ENCODE measurements around the gene BCL3.

Gene BCL3

DNA sequence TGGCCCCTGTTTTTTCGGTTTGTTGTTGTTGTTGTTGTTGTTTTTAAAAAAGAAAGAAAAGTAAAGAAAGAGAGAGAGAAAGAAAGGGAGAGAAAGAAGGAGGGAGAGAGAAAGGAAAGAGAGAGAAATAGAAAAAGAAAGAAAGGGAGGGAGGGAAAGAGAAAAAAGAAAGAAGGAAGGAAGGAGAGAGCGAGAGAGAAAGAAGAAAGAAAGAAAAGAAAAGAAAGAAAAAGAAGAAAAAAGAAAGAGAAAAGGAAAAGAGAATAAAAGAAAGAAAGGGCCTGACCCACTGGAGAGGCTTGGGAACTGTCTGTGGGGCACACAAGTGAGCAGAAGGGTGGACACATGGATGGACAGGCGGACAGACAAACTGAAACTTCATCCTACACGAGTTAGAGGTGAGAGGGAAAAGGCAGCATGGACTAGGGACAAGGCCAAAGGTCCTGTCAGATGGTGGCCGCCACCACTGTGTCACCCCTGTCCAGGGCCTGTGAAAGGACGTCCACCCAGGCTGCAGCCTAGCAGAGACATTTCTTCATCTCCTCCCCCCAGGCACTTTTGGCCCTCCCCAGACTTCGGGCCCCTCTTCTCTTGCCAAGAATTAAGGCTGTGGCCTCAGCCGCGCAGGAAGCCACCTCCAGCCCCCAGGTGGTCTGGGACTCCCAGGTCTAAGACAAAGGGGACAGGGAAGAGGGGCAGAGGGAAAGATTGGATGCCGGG lies 51.3 kb downstream of the BCL3 start:
- Histone ChIP-seq H3K4me1 (ENCODE audit: low read length) (peaks cover 7% of the 10 kb centered on the region), H3K9me3 (ENCODE audit: insufficient read depth, low read length) (no peaks in the 10 kb centered on the region), H3K9ac (ENCODE audit: low read length) (no peak overlapping the region), H3K4me3 (ENCODE audit: low read length) (no peak overlapping the region), H3K36me3 (replicated peaks; ENCODE audit: low read depth, low read length) (no peaks in the 10 kb centered on the region), H3K4me2 (ENCODE audit: low read length) (peak overlapping the region; percentile 36; the same call in 1 of the 2 replicates), H3K27ac (ENCODE audit: low read length) (no peak overlapping the region), H4K20me1 (ENCODE audit: insufficient read depth, low read length) (no peaks in the 10 kb centered on the region), H3K27me3 (ENCODE audit: low read depth, low read length) (peaks cover 41% of the 10 kb centered on the region), H2AFZ (ENCODE audit: low read depth, low read length) (no peak overlapping the region), H3K79me2 (ENCODE audit: low read length) (no peaks in the 10 kb centered on the region)
- TF ChIP-seq CTCF (IDR thresholded peaks at IDR 0.05; ENCODE audit: low read depth, low read length) (no peak), EZH2phosphoT487 (IDR thresholded peaks at IDR 0.05; ENCODE audit: low read depth) (no peak)

GRCh38 chr19:44800461-44800860 lies 52.0 kb downstream of the BCL3 start:
- H3K79me2 ChIP-seq (ENCODE audit: low read length): no peaks in the 10 kb centered on the region
- H3K4me2 ChIP-seq (ENCODE audit: low read length): peak overlapping the region; percentile 36
- H4K20me1 ChIP-seq (ENCODE audit: insufficient read depth, low read length): no peaks in the 10 kb centered on the region
- H3K4me3 ChIP-seq (ENCODE audit: low read length): no peak overlapping the region; the same call in 1 of the 2 replicates
- no peaks in the 10 kb centered on the region for H3K9me3 ChIP-seq (ENCODE audit: insufficient read depth, low read length)
- no peak overlapping the region for H2AFZ ChIP-seq (ENCODE audit: low read depth, low read length)
- no peak overlapping the region for H3K27ac ChIP-seq (ENCODE audit: low read length)
- TF ChIP-seq CTCF (IDR thresholded peaks at IDR 0.05; ENCODE audit: low read depth, low read length) (peak; percentile 88), EZH2phosphoT487 (IDR thresholded peaks at IDR 0.05; ENCODE audit: low read depth) (no peak)
- H3K36me3 ChIP-seq (replicated peaks; ENCODE audit: low read depth, low read length): no peaks in the 10 kb centered on the region
- no peak overlapping the region for H3K9ac ChIP-seq (ENCODE audit: low read length)
- peaks cover 41% of the 10 kb centered on the region for H3K27me3 ChIP-seq (ENCODE audit: low read depth, low read length)
- H3K4me1 ChIP-seq (ENCODE audit: low read length): peaks cover 7% of the 10 kb centered on the region

DNA sequence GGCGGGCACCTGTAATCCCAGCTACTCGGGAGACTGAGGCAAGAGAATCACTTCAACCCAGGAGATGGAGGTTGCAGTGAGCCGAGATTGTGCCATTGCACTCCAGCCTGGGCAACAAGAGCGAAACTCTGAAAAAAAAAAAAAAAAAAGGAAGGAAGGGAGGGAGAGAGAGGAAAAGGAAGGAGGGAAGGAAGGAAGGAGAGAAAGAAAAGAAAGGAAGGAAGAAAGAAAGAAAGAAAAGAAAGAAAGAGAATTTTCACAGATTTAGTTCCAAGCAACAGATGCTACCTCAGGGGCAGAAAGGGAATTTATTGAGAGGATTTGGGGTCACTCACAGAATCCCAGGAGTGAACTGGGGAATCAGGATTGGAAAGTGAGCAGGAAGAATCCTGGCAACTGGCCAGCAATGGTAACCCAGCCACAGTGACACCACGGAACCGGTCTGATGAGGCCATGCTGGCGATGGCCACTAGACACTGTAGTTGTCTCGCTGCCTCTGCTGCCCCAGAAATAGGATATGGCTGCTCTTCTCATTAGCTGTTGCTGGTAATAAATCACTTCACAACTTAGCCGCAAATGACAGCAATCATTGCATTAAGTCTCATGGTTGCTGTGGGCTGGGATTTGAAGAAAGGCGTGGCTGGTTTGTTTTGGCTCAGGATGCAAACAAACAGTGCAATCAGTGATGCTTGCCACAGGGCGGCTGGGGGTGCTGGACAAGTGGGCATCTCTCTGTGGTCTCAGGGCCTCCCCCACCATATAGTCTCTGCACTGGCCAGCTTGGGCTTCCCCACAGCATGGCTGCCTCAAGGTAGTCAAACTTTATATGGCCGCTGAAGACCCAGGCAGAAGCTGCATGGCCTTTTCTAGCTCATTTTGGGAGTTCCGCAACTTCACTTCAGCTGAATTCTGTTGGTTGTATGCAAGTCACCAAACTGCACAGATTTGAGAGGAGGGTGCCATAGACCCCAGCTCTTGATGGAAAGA lies 55.2 kb downstream of the BCL3 start:
- Histone ChIP-seq H3K9me3 (ENCODE audit: insufficient read depth, low read length) (no peaks in the 10 kb centered on the region), H3K4me3 (ENCODE audit: low read length) (no peak overlapping the region), H4K20me1 (ENCODE audit: insufficient read depth, low read length) (no peaks in the 10 kb centered on the region), H3K4me2 (ENCODE audit: low read length) (no peak overlapping the region), H3K79me2 (ENCODE audit: low read length) (no peaks in the 10 kb centered on the region), H3K27ac (ENCODE audit: low read length) (no peak overlapping the region), H3K27me3 (ENCODE audit: low read depth, low read length) (peaks cover 52% of the 10 kb centered on the region), H3K9ac (ENCODE audit: low read length) (no peak overlapping the region), H2AFZ (ENCODE audit: low read depth, low read length) (no peak overlapping the region), H3K36me3 (replicated peaks; ENCODE audit: low read depth, low read length) (no peaks in the 10 kb centered on the region), H3K4me1 (ENCODE audit: low read length) (peaks cover 7% of the 10 kb centered on the region)
- TF ChIP-seq CTCF (IDR thresholded peaks at IDR 0.05; ENCODE audit: low read depth, low read length) (no peak), EZH2phosphoT487 (IDR thresholded peaks at IDR 0.05; ENCODE audit: low read depth) (no peak)

GRCh38 chr19:44806291-44806690 lies 57.8 kb downstream of the BCL3 start:
- Histone ChIP-seq H3K4me3 (ENCODE audit: low read length) (no peak overlapping the region), H3K27ac (ENCODE audit: low read length) (no peak overlapping the region)

More at GRCh38 chr19:44806291-44806690, 57.8 kb downstream of the BCL3 start:
- 0 out of 2 replicates have a peak, but pooled peaks cover 3% of the 10 kb centered on the region for H3K4me1 ChIP-seq (ENCODE audit: low read length)
- H3K36me3 ChIP-seq (replicated peaks; ENCODE audit: low read depth, low read length): no peaks in the 10 kb centered on the region
- H3K27me3 ChIP-seq (ENCODE audit: low read depth, low read length): peaks cover 48% of the 10 kb centered on the region
- H3K79me2 ChIP-seq (ENCODE audit: low read length): no peaks in the 10 kb centered on the region
- H3K4me2 ChIP-seq (ENCODE audit: low read length): no peak overlapping the region
- H3K9ac ChIP-seq (ENCODE audit: low read length): no peak overlapping the region
- TF ChIP-seq CTCF (IDR thresholded peaks at IDR 0.05; ENCODE audit: low read depth, low read length): no peak
- TF ChIP-seq EZH2phosphoT487 (IDR thresholded peaks at IDR 0.05; ENCODE audit: low read depth): no peak
- H4K20me1 ChIP-seq (ENCODE audit: insufficient read depth, low read length): no peaks in the 10 kb centered on the region
- no peaks in the 10 kb centered on the region for H3K9me3 ChIP-seq (ENCODE audit: insufficient read depth, low read length)
- no peak overlapping the region for H2AFZ ChIP-seq (ENCODE audit: low read depth, low read length)

Measured in OCI-LY3 (cell line).